Measurements from ENCODE around the gene WDR91.
"Not testable (repeated sequence)": the region's sequence is repeated elsewhere in the genome, so short reads cannot be mapped to it uniquely, and the experiment has no call there.

The WDR91 gene

DNA sequence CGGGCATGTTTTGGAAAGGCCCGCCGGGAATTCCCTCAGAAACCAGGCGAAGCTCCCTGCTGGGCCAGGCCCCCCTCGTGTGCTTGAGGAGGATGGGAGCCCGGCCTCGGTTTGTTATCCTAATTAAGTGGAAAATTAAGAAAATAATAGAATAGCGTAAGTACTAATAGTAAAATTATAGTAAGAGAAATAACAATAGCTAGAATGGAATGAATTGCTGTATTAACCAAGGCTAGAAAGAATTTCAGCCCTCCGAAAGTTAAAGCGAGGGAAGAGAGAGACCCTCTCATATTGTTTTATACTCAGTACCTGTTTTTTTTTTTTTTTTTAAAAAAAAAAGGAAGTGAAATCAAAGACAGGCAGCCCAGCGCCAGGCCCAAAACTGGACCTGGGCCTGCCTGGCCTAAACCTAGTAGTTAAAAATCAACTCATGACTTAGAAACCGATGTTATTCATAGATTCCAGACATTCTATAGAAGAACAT is 40.3 kb downstream of the WDR91 start:
- H3K36me3 Mint-ChIP-seq (ENCODE audit: low read depth): peaks cover 27% of the 10 kb centered on the region
- H3K27ac Mint-ChIP-seq: peak overlapping the region; percentile 87
- H3K4me3 Mint-ChIP-seq: peak overlapping the region; percentile 85
- not testable (repeated sequence) for H3K27me3 Mint-ChIP-seq (ENCODE audit: low read depth); DNase-seq (ENCODE audit: low spot score); H3K9me3 Mint-ChIP-seq
- peaks cover 36% of the 10 kb centered on the region for H3K4me1 Mint-ChIP-seq (ENCODE audit: low read depth)

GRCh38 chr7:135170274-135170997 is 40.9 kb downstream of the WDR91 start, which contains the start of gene CYREN:
Gene CYREN (minus strand): TSS chr7:135170707. CDS start chr7:135168922, 1,785 bp downstream.
- peak within 1 kb of the TSS; percentile 89 for H3K27ac Mint-ChIP-seq
- no peaks in the 10 kb centered on the region for H3K27me3 Mint-ChIP-seq (ENCODE audit: low read depth)
- H3K9me3 Mint-ChIP-seq: no peaks in the 10 kb centered on the region
- peaks cover 30% of the 10 kb centered on the region for H3K36me3 Mint-ChIP-seq (ENCODE audit: low read depth)
- DNase-seq (ENCODE audit: low spot score): peak; percentile 91
- peaks cover 36% of the 10 kb centered on the region for H3K4me1 Mint-ChIP-seq (ENCODE audit: low read depth)
- H3K4me3 Mint-ChIP-seq: peak within 1 kb of the TSS; percentile 91

DNA sequence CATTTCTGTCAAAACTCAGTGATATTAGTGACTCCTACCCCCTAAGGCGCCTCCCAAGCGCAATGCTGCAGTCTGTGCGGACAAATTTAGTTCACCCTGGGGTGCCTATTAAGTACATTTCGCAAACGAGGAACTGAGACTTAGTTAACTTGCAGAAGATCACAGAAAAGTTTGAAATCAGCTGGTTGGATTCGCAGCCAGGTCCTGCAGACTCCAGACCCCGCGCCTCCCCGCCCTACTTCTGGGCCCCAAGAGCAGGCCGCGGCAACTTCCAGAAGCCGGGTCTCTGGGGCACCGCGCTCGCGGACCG is 41.4 kb downstream of the WDR91 start:
- DNase-seq (ENCODE audit: low spot score): no peak
- H3K9me3 Mint-ChIP-seq: no peaks in the 10 kb centered on the region
- peak overlapping the region; percentile 89 for H3K27ac Mint-ChIP-seq
- H3K4me1 Mint-ChIP-seq (ENCODE audit: low read depth): peaks cover 36% of the 10 kb centered on the region
- no peaks in the 10 kb centered on the region for H3K27me3 Mint-ChIP-seq (ENCODE audit: low read depth)
- peak overlapping the region; percentile 91 for H3K4me3 Mint-ChIP-seq
- H3K36me3 Mint-ChIP-seq (ENCODE audit: low read depth): peaks cover 34% of the 10 kb centered on the region

DNA sequence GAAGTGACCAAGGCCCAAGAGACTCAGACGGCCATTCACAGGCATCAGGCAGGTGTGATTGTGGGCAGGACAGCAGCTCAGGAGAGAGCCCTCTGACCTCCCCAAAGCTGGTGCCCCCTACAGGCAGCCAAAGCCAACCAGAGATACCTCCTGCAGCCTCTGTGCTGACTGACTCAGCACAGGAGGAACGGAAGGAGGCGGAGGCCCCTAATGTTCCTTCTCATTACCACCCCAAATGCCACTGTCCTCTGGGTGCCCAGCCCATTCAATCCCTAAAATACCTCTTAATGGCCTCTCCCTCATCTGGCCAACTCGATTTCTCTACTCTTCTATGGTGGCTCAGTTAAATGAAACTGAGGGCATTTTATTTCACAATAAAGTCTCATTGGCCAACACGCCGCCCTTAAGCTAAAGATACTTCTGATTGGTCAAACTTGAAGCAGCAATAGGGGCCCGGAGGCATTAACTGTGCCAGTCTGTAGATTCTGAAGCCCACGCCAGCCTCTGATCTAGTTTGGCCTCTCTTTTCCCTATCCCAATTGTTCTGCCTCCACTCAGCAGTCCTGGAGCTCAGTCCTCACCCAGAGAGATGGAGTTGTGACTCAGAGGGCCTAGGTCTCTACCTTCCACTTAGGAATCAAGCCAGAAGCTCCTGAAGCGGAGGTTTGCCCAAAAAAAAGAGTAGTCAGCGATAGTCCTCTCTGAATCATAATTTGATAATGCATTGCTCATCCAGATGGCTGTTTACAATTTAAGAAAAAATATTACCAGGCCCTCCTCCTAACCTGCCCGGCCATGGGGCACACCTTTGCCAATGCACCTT is 42.0 kb downstream of the WDR91 start:
- Mint-ChIP-seq H3K4me3 (peak overlapping the region; percentile 91), H3K4me1 (ENCODE audit: low read depth) (peaks cover 36% of the 10 kb centered on the region), H3K27ac (peak overlapping the region; percentile 89), H3K36me3 (ENCODE audit: low read depth) (peaks cover 37% of the 10 kb centered on the region), H3K9me3 (no peaks in the 10 kb centered on the region), H3K27me3 (ENCODE audit: low read depth) (no peaks in the 10 kb centered on the region)
- peak; percentile 58 for DNase-seq (ENCODE audit: low spot score)

GRCh38 chr7:135168489-135169140 is 42.7 kb downstream of the WDR91 start:
- H3K4me3 Mint-ChIP-seq: peak overlapping the region; percentile 91
- DNase-seq (ENCODE audit: low spot score): no peak
- peaks cover 36% of the 10 kb centered on the region for H3K4me1 Mint-ChIP-seq (ENCODE audit: low read depth)
- peaks cover 42% of the 10 kb centered on the region for H3K36me3 Mint-ChIP-seq (ENCODE audit: low read depth)
- no peaks in the 10 kb centered on the region for H3K27me3 Mint-ChIP-seq (ENCODE audit: low read depth)
- peak overlapping the region; percentile 89 for H3K27ac Mint-ChIP-seq
- no peaks in the 10 kb centered on the region for H3K9me3 Mint-ChIP-seq

- Mint-ChIP-seq H3K9me3 (peaks cover under 1% of the 10 kb centered on the region), H3K27ac (peak overlapping the region; percentile 49), H3K36me3 (ENCODE audit: low read depth) (peaks cover 43% of the 10 kb centered on the region), H3K27me3 (ENCODE audit: low read depth) (no peaks in the 10 kb centered on the region), H3K4me1 (ENCODE audit: low read depth) (peaks cover 36% of the 10 kb centered on the region), H3K4me3 (peak overlapping the region; percentile 91)
- no peak for DNase-seq (ENCODE audit: low spot score)
Measured at GRCh38 chr7:135168001-135168400, 43.3 kb downstream of the WDR91 start.

GRCh38 chr7:135167365-135167917 is 43.9 kb downstream of the WDR91 start:
- peak overlapping the region; percentile 66 for H3K27ac Mint-ChIP-seq
- H3K36me3 Mint-ChIP-seq (ENCODE audit: low read depth): peaks cover 49% of the 10 kb centered on the region
- peaks cover 6% of the 10 kb centered on the region for H3K9me3 Mint-ChIP-seq
- H3K4me3 Mint-ChIP-seq: peak overlapping the region; percentile 24
- DNase-seq (ENCODE audit: low spot score): no peak
- peaks cover 36% of the 10 kb centered on the region for H3K4me1 Mint-ChIP-seq (ENCODE audit: low read depth)
- no peaks in the 10 kb centered on the region for H3K27me3 Mint-ChIP-seq (ENCODE audit: low read depth)

GRCh38 chr7:135166338-135166990 is 44.9 kb downstream of the WDR91 start:
- peaks cover 57% of the 10 kb centered on the region for H3K36me3 Mint-ChIP-seq (ENCODE audit: low read depth)
- H3K4me3 Mint-ChIP-seq: no peak overlapping the region

DNA sequence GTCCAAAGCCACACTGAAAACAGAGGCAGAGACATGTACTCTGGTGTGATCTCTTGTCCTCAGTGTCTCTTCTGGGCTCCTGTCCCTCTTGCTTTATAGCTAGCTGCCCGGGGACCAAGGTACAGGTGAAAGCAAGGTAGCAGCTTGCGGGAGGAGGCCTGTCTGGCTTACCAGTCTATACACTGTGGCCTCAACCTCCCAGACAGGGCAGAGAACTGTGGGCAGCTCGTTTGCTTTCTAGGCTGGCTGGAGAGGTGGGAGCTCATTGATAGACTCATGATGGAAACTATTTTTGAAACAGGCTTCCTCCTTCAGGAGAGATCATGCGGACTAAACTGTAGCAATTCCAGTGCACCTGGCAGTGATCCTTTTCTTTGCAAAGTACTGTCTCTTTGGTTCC is 45.5 kb downstream of the WDR91 start:
- Mint-ChIP-seq H3K27ac (no peak overlapping the region), H3K36me3 (ENCODE audit: low read depth) (peaks cover 63% of the 10 kb centered on the region), H3K4me1 (ENCODE audit: low read depth) (peaks cover 30% of the 10 kb centered on the region), H3K9me3 (peaks cover 12% of the 10 kb centered on the region), H3K4me3 (no peak overlapping the region), H3K27me3 (ENCODE audit: low read depth) (no peaks in the 10 kb centered on the region)
- DNase-seq (ENCODE audit: low spot score): no peak

More at GRCh38 chr7:135166338-135166990, 44.9 kb downstream of the WDR91 start:
- DNase-seq (ENCODE audit: low spot score): no peak
- Mint-ChIP-seq H3K9me3 (peaks cover 12% of the 10 kb centered on the region), H3K4me1 (ENCODE audit: low read depth) (peaks cover 31% of the 10 kb centered on the region), H3K27me3 (ENCODE audit: low read depth) (no peaks in the 10 kb centered on the region), H3K27ac (no peak overlapping the region)

DNA sequence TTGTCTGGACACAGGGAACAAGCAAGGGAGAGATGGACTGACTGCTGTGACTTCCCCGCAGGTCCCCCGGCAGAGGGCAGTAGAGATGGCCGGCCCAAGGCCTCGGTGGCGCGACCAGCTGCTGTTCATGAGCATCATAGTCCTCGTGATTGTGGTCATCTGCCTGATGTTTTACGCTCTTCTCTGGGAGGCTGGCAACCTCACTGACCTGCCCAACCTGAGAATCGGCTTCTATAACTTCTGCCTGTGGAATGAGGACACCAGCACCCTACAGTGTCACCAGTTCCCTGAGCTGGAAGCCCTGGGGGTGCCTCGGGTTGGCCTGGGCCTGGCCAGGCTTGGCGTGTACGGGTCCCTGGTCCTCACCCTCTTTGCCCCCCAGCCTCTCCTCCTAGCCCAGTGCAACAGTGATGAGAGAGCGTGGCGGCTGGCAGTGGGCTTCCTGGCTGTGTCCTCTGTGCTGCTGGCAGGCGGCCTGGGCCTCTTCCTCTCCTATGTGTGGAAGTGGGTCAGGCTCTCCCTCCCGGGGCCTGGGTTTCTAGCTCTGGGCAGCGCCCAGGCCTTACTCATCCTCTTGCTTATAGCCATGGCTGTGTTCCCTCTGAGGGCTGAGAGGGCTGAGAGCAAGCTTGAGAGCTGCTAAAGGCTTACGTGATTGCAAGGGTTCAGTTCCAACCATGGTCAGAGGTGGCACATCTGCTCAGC is 46.8 kb downstream of the WDR91 start:
- Mint-ChIP-seq H3K4me1 (ENCODE audit: low read depth) (peaks cover 37% of the 10 kb centered on the region), H3K36me3 (ENCODE audit: low read depth) (peaks cover 73% of the 10 kb centered on the region), H3K4me3 (no peak overlapping the region), H3K9me3 (peaks cover 19% of the 10 kb centered on the region), H3K27ac (no peak overlapping the region), H3K27me3 (ENCODE audit: low read depth) (no peaks in the 10 kb centered on the region)
- DNase-seq (ENCODE audit: low spot score): no peak

DNA sequence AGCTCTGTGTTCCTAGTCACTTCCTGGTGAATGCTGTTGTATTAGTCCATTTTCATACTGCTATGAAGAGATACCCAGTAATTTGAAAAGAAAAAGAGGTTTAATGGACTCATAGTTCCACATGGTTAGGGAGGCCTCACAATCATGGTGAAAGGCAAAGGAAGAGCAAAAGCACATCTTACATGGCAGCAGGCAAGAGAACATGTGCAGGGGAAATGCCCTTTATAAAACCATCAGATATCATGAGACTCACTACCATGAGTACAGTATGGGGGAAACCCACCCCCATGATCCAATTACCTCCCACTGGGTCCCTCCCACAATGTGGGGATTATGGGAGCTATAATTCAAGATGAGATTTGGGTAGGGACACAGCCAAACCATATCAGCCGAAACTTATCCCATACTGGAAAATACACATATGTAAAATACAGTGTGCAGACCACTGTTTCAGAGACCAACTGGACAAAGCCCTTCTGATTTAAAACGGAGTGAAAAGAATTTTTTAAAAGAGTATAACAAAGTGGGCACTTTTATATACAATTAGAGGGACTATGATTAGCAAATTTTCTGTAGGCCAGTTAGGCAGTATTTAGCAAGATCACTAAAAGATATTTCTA is 48.8 kb downstream of the WDR91 start:
- Mint-ChIP-seq H3K36me3 (ENCODE audit: low read depth) (peaks cover 73% of the 10 kb centered on the region), H3K4me3 (no peak overlapping the region), H3K27ac (no peak overlapping the region), H3K27me3 (ENCODE audit: low read depth) (no peaks in the 10 kb centered on the region), H3K4me1 (ENCODE audit: low read depth) (peaks cover 28% of the 10 kb centered on the region), H3K9me3 (peaks cover 28% of the 10 kb centered on the region)
- DNase-seq (ENCODE audit: low spot score): no peak

- Mint-ChIP-seq H3K9me3 (peaks cover 36% of the 10 kb centered on the region), H3K36me3 (ENCODE audit: low read depth) (peaks cover 77% of the 10 kb centered on the region), H3K4me1 (ENCODE audit: low read depth) (peaks cover 25% of the 10 kb centered on the region), H3K4me3 (no peak overlapping the region), H3K27me3 (ENCODE audit: low read depth) (no peaks in the 10 kb centered on the region), H3K27ac (no peak overlapping the region)
- DNase-seq (ENCODE audit: low spot score): no peak
Measured at GRCh38 chr7:135161669-135162068, 49.7 kb downstream of the WDR91 start.
